ENCODE data around the gene CCDC7.

CCDC7 gene

GRCh38 chr10:32621969-32622368 is 176.0 kb downstream of the CCDC7 start:
- no peaks in the 10 kb centered on the region for H4K20me1 ChIP-seq (ENCODE audit: insufficient read depth, low read length, poor library complexity, severe bottlenecking)
- H3K4me2 ChIP-seq (ENCODE audit: low read depth, low read length, poor library complexity, severe bottlenecking) = no peak overlapping the region
- no peak overlapping the region for H3K4me3 ChIP-seq (ENCODE audit: low read length, poor library complexity, severe bottlenecking)
- no peaks in the 10 kb centered on the region; the same call in 1 of the 2 replicates for H3K9me3 ChIP-seq (ENCODE audit: insufficient read depth, low read depth, low read length)
- H3K9me2 ChIP-seq (replicated peaks; ENCODE audit: low read depth, low read length) = no peaks in the 10 kb centered on the region
- H3K79me2 ChIP-seq (ENCODE audit: insufficient read depth, low read length) = no peaks in the 10 kb centered on the region
- peaks cover 13% of the 10 kb centered on the region for H3K4me1 ChIP-seq (ENCODE audit: insufficient read depth, low read length, poor library complexity, severe bottlenecking)
- H3K36me3 ChIP-seq (ENCODE audit: insufficient read depth, low read length) = no peaks in the 10 kb centered on the region
- peaks cover 7% of the 10 kb centered on the region for H3F3A ChIP-seq (ENCODE audit: low read depth)
- no peaks in the 10 kb centered on the region for H3K27me3 ChIP-seq (ENCODE audit: insufficient read depth, low read length, poor library complexity, severe bottlenecking)
- TF ChIP-seq CTCF (conservative IDR thresholded peaks at IDR 0.05; ENCODE audit: low read length) = no peak
- no peak for TF ChIP-seq EZH2phosphoT487 (IDR thresholded peaks at IDR 0.05; ENCODE audit: borderline replicate concordance)
- no peak overlapping the region for H3K9ac ChIP-seq (ENCODE audit: low read depth, low read length, poor library complexity, severe bottlenecking)
- H2AFZ ChIP-seq (ENCODE audit: low read length) = no peak overlapping the region

GRCh38 chr10:32622409-32622808 is 176.5 kb downstream of the CCDC7 start:
- H3K79me2 ChIP-seq (ENCODE audit: insufficient read depth, low read length) = no peaks in the 10 kb centered on the region
- peaks cover 7% of the 10 kb centered on the region for H3F3A ChIP-seq (ENCODE audit: low read depth)
- no peaks in the 10 kb centered on the region for H3K36me3 ChIP-seq (ENCODE audit: insufficient read depth, low read length)
- no peak overlapping the region for H3K4me2 ChIP-seq (ENCODE audit: low read depth, low read length, poor library complexity, severe bottlenecking)
- H3K9me3 ChIP-seq (ENCODE audit: insufficient read depth, low read depth, low read length) = no peaks in the 10 kb centered on the region; the same call in 1 of the 2 replicates
- H3K9me2 ChIP-seq (replicated peaks; ENCODE audit: low read depth, low read length) = no peaks in the 10 kb centered on the region
- TF ChIP-seq CTCF (conservative IDR thresholded peaks at IDR 0.05; ENCODE audit: low read length) (no peak), EZH2phosphoT487 (IDR thresholded peaks at IDR 0.05; ENCODE audit: borderline replicate concordance) (no peak)
- no peaks in the 10 kb centered on the region for H3K27me3 ChIP-seq (ENCODE audit: insufficient read depth, low read length, poor library complexity, severe bottlenecking)
- H4K20me1 ChIP-seq (ENCODE audit: insufficient read depth, low read length, poor library complexity, severe bottlenecking) = no peaks in the 10 kb centered on the region
- no peak overlapping the region for H3K9ac ChIP-seq (ENCODE audit: low read depth, low read length, poor library complexity, severe bottlenecking)
- no peak overlapping the region for H2AFZ ChIP-seq (ENCODE audit: low read length)
- H3K4me3 ChIP-seq (ENCODE audit: low read length, poor library complexity, severe bottlenecking) = no peak overlapping the region
- peaks cover 13% of the 10 kb centered on the region for H3K4me1 ChIP-seq (ENCODE audit: insufficient read depth, low read length, poor library complexity, severe bottlenecking)

- no peaks in the 10 kb centered on the region for H3K9me2 ChIP-seq (replicated peaks; ENCODE audit: low read depth, low read length)
- H3F3A ChIP-seq (ENCODE audit: low read depth) = no peaks in the 10 kb centered on the region
- no peak overlapping the region for H3K9ac ChIP-seq (ENCODE audit: low read depth, low read length, poor library complexity, severe bottlenecking)
- H3K4me2 ChIP-seq (ENCODE audit: low read depth, low read length, poor library complexity, severe bottlenecking) = no peak overlapping the region
- no peaks in the 10 kb centered on the region for H3K36me3 ChIP-seq (ENCODE audit: insufficient read depth, low read length)
- no peaks in the 10 kb centered on the region; the same call in 1 of the 2 replicates for H3K9me3 ChIP-seq (ENCODE audit: insufficient read depth, low read depth, low read length)
- no peaks in the 10 kb centered on the region for H3K27me3 ChIP-seq (ENCODE audit: insufficient read depth, low read length, poor library complexity, severe bottlenecking)
- H3K4me1 ChIP-seq (ENCODE audit: insufficient read depth, low read length, poor library complexity, severe bottlenecking) = no peaks in the 10 kb centered on the region
- no peaks in the 10 kb centered on the region for H3K79me2 ChIP-seq (ENCODE audit: insufficient read depth, low read length)
- H3K4me3 ChIP-seq (ENCODE audit: low read length, poor library complexity, severe bottlenecking) = no peak overlapping the region
- no peak overlapping the region for H2AFZ ChIP-seq (ENCODE audit: low read length)
- no peaks in the 10 kb centered on the region for H4K20me1 ChIP-seq (ENCODE audit: insufficient read depth, low read length, poor library complexity, severe bottlenecking)
- TF ChIP-seq CTCF (conservative IDR thresholded peaks at IDR 0.05; ENCODE audit: low read length) (no peak), EZH2phosphoT487 (IDR thresholded peaks at IDR 0.05; ENCODE audit: borderline replicate concordance) (no peak)
Measured at GRCh38 chr10:32627183-32627582, 181.2 kb downstream of the CCDC7 start.
